GM12892 (cell line): ENCODE results near the gene NCOR2.

Experiments used
- POLR2A ChIP-seq: IDR thresholded peaks from 2 replicates; pipeline ENCODE4 v1.6.1; 2011; ENCODE audit warnings: low read depth, low read length, control low read depth
- POLR2AphosphoS5 ChIP-seq: IDR thresholded peaks from 2 replicates; pipeline ENCODE4 v1.6.1; 2011; ENCODE audit warnings: low read depth, low read length, control low read depth
- TAF1 ChIP-seq: IDR thresholded peaks from 2 replicates; pipeline ENCODE4 v1.6.1; 2011; ENCODE audit warnings: low read depth, mild to moderate bottlenecking, control low read depth, low read length, borderline replicate concordance

DNA sequence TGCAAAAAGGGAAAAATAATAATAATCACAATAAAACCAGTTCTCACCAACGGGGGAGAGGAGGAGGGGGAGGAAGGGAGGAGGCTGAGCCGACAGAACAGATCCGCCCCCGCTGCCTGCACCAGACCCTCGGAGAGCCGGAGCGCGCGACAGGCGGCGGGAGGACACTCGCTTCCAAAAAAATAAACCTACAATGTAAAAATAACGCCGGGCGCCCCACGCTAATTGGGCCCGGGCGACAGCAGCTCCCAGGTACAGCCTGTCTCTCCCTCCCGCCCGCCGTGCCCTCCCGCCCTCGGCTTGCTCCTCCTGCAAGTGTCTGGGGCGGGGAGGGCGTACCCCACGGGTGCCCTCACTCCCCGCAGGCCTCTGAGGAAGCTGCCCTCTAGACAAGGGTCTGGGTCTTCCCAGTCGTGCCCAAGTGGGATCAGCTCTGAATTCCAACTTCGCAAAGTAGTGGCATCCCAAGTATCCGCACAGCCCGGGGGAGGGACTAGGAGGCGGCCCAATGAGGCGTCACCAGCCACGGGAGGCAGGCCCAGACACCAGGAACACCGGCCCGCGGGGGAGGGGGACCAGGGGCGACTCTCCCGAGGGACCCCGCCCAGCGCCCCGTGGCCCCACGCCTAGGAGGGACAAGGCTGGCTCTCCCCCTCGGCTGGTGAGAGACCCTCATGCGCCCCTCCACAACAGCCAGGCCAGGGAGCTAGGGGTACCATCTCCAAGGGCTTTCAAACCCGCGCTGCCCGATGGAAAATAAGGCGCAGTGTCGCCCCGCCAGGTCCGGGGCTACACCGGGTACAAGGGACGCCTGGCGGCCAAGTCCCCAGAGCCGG lies 1.0 kb downstream of the NCOR2 start:
- TF ChIP-seq POLR2A (no peak; the same call in 1 of the 2 replicates), TAF1 (no peak), POLR2AphosphoS5 (0 out of 2 replicates have a peak, but pooled peaks have one; percentile 28)
